Stomach (tissue), 4 donors: Measurements from ENCODE around the gene HPS1.

Experiments used
- EP300 ChIP-seq: sonication (generic); formaldehyde crosslinking; IDR thresholded peaks from one replicate; pipeline ENCODE4 v1.6.1; 2017; ENCODE audit warnings: antibody characterized with exemption
- POLR2A ChIP-seq, 4 donors: fragments of 450-650 bp; IDR thresholded peaks; one replicate each; pipeline ENCODE4 v1.6.1; 2016; ENCODE audit warnings: antibody characterized with exemption in 4 of 4, control low read depth in 2 of 4, mild to moderate bottlenecking in 1 of 4, moderate library complexity in 1 of 4
- POLR2AphosphoS5 ChIP-seq, 3 donors: sonication (generic); formaldehyde crosslinking; IDR thresholded peaks; one replicate each; pipeline ENCODE4 v1.6.1; 2016; ENCODE audit warnings: antibody characterized with exemption in 3 of 3
- TF ChIP-seq, protein P1 (sequence below), 7 experiments: fragments of 450-650 bp in 4 of 7; fragments of 200-600 bp in 3 of 7; sonication (generic) in 3 of 7; IDR thresholded peaks; one replicate each; pipeline ENCODE4 v1.5.1; 2016 to 2019; ENCODE audit warnings: antibody characterized with exemption in 7 of 7, control low read depth in 2 of 7, mild to moderate bottlenecking in 1 of 7

DNA sequence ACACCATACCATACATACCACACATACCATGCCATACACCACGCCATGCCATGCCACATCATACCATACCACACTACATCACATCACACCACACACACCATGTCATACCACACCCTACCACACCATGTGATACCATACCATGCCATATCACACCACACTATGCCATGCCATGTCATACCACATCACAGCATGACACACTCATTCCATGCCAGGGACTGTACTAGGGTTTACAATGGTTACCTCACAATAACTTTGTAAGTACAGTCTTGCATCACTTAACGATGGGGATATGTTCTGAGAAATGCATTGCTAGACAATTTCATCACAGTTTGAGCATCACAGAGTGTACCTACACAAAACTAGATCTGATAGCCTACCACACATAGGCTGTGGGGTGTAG lies 46.3 kb downstream of the HPS1 start:
- no peak for TF ChIP-seq POLR2A (IDR thresholded peaks at IDR 0.05)
- TF ChIP-seq, protein P1, sequence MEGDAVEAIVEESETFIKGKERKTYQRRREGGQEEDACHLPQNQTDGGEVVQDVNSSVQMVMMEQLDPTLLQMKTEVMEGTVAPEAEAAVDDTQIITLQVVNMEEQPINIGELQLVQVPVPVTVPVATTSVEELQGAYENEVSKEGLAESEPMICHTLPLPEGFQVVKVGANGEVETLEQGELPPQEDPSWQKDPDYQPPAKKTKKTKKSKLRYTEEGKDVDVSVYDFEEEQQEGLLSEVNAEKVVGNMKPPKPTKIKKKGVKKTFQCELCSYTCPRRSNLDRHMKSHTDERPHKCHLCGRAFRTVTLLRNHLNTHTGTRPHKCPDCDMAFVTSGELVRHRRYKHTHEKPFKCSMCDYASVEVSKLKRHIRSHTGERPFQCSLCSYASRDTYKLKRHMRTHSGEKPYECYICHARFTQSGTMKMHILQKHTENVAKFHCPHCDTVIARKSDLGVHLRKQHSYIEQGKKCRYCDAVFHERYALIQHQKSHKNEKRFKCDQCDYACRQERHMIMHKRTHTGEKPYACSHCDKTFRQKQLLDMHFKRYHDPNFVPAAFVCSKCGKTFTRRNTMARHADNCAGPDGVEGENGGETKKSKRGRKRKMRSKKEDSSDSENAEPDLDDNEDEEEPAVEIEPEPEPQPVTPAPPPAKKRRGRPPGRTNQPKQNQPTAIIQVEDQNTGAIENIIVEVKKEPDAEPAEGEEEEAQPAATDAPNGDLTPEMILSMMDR (IDR thresholded peaks at IDR 0.05): no peak
- TF ChIP-seq POLR2AphosphoS5 (IDR thresholded peaks at IDR 0.05): no peak
- no peak for TF ChIP-seq EP300
